Dendritic cell treated with granulocyte-macrophage colony-stimulating factor and Interleukin-4, amounts not matched to agents 40 ng/mL and 50 ng/mL, for 4 days (primary cell): Measurements from ENCODE around the gene CD33.

Source experiments
- H3K27ac Mint-ChIP-seq: one replicate; pipeline ENCODE4 v1.8.0; 2022; ENCODE audit warnings: mild to moderate bottlenecking, mixed read lengths
- H3K27me3 Mint-ChIP-seq: one replicate; pipeline ENCODE4 v1.8.0; 2022; ENCODE audit warnings: mild to moderate bottlenecking, mixed read lengths
- H3K36me3 Mint-ChIP-seq: one replicate; pipeline ENCODE4 v1.8.0; 2022; ENCODE audit warnings: low read depth, mixed read lengths
- H3K4me1 Mint-ChIP-seq: one replicate; pipeline ENCODE4 v1.8.0; 2022; ENCODE audit warnings: low read depth, mixed read lengths
- H3K4me3 Mint-ChIP-seq: one replicate; pipeline ENCODE4 v1.8.0; 2022; ENCODE audit warnings: mild to moderate bottlenecking, moderate library complexity, mixed read lengths
- H3K9me3 Mint-ChIP-seq: one replicate; pipeline ENCODE4 v1.8.0; 2022; ENCODE audit warnings: mixed read lengths
- intact Hi-C: fragments of 100-400 bp; cut with micrococcal nuclease; formaldehyde crosslinking; loops from one replicate; pipeline ENCODE4 v1.15.0; 2022

The CD33 gene

DNA sequence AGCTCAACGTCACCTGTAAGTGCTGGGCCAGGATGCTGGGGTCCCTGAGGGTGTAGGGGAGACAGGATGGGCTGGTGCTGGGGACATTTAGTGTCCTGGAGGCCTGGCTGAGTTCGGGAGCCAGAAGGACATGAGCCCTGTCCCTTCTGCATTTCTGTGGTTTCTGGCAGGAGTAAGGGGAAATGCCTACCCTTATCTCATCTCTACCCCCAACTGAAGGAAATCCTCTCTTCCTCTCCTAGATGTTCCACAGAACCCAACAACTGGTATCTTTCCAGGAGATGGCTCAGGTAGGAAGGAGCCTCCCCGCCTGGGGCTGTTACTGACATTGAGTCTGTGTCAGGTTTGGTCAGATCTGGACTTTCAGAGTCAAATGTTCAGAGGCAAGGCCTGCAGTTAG is 1.2 kb downstream of the CD33 start:
- Mint-ChIP-seq H3K4me3 (peak overlapping the region; percentile 82), H3K4me1 (peaks cover 74% of the 10 kb centered on the region), H3K9me3 (no peaks in the 10 kb centered on the region), H3K27me3 (no peaks in the 10 kb centered on the region), H3K27ac (peak overlapping the region; percentile 86), H3K36me3 (peaks cover 31% of the 10 kb centered on the region)
- intact Hi-C loops: loop anchor here (2.0 kb wide), 1 partner anchor 17 kb away; no protein-coding TSS in a partner anchor

DNA sequence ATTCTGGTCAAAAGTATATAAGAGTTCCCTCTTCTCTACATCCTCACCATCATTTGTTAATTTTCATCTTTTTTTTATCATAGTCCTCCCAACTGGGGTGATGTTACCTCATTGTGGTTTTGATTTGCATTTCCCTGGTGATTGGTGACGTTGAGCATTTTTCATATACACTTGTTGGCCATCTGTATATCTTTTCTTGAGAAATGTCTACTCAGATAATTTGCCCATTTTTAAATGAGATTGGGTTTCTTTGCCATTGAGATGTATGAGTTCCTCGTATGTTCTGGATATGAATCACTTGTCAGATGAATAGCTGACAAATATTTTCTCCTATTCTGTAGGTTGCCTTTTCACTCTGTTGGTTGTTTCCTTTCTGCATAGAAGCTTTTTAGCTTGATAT is 2.4 kb downstream of the CD33 start:
- Mint-ChIP-seq H3K27me3 (no peaks in the 10 kb centered on the region), H3K9me3 (no peaks in the 10 kb centered on the region), H3K4me1 (peaks cover 81% of the 10 kb centered on the region), H3K27ac (peak overlapping the region; percentile 86), H3K4me3 (peak overlapping the region; percentile 39), H3K36me3 (peaks cover 31% of the 10 kb centered on the region)
- intact Hi-C loops: loop anchor here (2.0 kb wide), 1 partner anchor 15 kb away; no protein-coding TSS in a partner anchor

DNA sequence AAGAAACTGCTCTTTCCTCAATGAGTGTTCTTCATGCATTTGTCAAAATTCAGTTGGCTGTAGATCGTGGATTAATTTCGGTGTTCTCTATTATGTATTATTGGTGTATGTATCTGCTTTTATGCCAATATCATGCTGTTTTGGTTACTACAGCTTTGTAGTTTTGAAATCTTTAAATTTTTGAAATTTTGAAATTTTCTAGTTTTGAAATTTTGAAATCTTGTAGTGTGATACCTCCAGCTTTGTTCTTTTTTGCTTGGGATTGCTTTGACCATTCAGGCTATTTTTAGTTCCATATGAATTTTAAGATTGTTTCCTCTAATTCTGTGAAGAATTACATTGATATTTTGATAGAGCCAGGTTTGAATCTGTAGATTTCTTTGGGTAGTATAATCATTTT is 3.1 kb downstream of the CD33 start:
- H3K27ac Mint-ChIP-seq: peak overlapping the region; percentile 86
- peaks cover 81% of the 10 kb centered on the region for H3K4me1 Mint-ChIP-seq
- no peaks in the 10 kb centered on the region for H3K27me3 Mint-ChIP-seq
- no peaks in the 10 kb centered on the region for H3K9me3 Mint-ChIP-seq
- peaks cover 31% of the 10 kb centered on the region for H3K36me3 Mint-ChIP-seq
- intact Hi-C loops: loop anchor here (2.0 kb wide), 1 partner anchor 15 kb away; no protein-coding TSS in a partner anchor
- peak overlapping the region; percentile 17 for H3K4me3 Mint-ChIP-seq

DNA sequence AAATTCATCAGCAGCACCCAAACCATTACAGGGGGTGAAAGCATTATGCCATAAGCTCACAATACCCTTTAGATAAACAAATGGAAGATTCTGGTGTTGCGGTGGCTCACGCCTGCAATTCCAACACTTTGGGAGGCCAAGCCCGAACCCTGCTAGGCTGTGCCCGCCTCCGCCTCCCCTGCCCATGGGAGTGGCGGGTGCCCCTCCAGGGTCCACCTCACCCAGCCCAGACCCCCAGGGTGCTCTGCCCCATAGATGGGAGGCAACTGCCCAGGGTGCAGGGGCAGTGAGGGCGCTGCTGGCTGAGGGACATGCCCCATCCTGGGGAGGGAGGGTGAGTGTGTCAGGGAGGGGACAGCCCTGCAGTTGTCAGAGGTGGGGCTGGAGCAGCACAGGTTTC is 16.0 kb downstream of the CD33 start:
- H3K4me3 Mint-ChIP-seq: no peak overlapping the region
- H3K27me3 Mint-ChIP-seq: no peaks in the 10 kb centered on the region
- H3K36me3 Mint-ChIP-seq: no peaks in the 10 kb centered on the region
- H3K4me1 Mint-ChIP-seq: peaks cover 59% of the 10 kb centered on the region
- intact Hi-C loops: no loop called here
- H3K9me3 Mint-ChIP-seq: no peaks in the 10 kb centered on the region
- H3K27ac Mint-ChIP-seq: no peak overlapping the region

DNA sequence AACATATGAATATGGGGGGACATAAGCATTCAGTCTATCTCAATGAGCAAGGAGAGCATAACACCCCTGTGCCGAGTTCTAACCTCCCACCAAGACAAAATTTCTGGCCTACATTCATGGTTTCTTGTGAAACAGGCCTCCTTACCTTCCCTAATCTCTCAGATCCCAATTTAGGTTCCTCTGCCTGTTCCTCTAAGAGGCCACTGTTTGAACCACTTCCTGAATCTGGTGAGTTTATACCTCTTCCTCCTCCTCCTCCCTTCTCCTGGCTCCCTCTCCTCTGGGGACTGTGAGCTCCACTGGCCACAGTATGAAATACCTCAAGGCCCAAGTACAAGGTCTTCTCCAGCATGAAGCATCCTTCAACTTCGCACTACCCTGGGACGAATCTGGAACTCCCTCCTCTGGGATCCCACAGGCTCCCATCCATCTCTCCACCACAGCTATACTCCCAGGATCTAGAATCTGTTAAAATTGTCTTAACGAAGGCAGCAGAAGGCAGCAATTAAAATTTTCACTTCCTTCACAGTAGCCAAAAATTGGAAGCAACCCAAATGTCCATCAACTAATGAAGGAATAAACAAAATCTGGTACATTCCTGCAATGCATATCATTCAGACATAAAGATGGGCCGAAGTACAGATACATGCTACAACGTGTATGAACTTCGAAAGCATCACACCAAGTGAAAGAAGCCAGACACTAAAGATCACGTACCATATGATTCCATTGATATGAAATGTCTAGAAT is 18.2 kb downstream of the CD33 start:
- no peaks in the 10 kb centered on the region for H3K9me3 Mint-ChIP-seq
- intact Hi-C loops: loop anchor here (2.0 kb wide), 1 partner anchor 16 kb away; no protein-coding TSS in a partner anchor
- H3K4me3 Mint-ChIP-seq: no peak overlapping the region
- no peaks in the 10 kb centered on the region for H3K36me3 Mint-ChIP-seq
- peaks cover 77% of the 10 kb centered on the region for H3K4me1 Mint-ChIP-seq
- peak overlapping the region; percentile 21 for H3K27ac Mint-ChIP-seq
- no peaks in the 10 kb centered on the region for H3K27me3 Mint-ChIP-seq

DNA sequence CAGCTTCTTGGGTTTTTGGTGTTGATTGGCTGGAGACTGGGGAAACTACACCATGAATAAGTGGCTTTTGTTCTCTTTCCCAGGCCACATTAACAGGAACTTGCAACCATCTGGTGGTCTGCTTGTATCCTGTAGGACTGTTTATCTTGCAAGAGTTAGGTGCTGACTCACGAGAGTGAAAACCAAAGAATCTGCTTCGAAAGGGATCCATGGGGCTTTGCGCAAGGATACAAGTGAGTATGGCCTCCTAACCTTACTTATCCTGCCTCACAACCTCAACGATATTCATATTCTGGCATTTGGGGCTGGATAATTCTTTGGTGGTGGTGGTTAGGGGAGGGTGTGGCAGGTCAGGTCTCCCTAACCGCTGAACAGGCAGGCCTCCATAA is 21.3 kb downstream of the CD33 start:
- H3K4me1 Mint-ChIP-seq: peaks cover 89% of the 10 kb centered on the region
- peak overlapping the region; percentile 67 for H3K27ac Mint-ChIP-seq
- no peaks in the 10 kb centered on the region for H3K27me3 Mint-ChIP-seq
- H3K9me3 Mint-ChIP-seq: peaks cover 9% of the 10 kb centered on the region
- intact Hi-C loops: no loop called here
- H3K4me3 Mint-ChIP-seq: peak overlapping the region; percentile 14
- H3K36me3 Mint-ChIP-seq: no peaks in the 10 kb centered on the region

DNA sequence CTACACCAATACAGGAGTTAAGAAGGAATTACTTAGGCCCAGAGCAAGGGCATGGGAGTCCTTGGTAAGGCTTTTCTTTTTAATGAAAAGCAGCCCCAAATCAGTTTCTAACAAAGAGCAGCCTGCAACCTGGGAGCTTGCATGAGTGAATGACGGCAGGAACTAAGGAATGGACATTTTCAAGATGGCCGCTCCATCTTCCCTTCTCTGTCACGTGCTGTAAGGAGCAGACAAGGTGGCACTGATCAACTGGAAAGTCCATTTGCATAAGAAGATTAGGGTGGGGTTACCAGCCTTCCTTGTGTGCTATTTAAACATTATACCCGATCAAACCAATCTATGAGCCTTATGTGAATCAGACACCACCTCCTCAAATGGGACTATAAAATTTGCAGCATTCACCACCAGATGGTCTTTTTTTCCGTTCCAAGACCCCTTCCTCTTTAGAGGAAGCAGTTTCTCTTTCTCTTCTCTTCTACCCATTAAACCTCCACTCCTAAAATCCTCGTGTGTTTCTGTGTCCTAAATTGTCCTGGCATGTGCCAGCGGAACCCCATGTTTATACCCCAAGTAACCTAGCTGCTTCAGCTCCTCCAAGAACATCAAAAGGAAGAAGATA is 23.2 kb downstream of the CD33 start:
- no peak overlapping the region for H3K4me3 Mint-ChIP-seq
- peaks cover 9% of the 10 kb centered on the region for H3K9me3 Mint-ChIP-seq
- H3K27ac Mint-ChIP-seq: no peak overlapping the region
- H3K4me1 Mint-ChIP-seq: peaks cover 82% of the 10 kb centered on the region
- no peaks in the 10 kb centered on the region for H3K27me3 Mint-ChIP-seq
- H3K36me3 Mint-ChIP-seq: no peaks in the 10 kb centered on the region
- intact Hi-C loops: no loop called here

DNA sequence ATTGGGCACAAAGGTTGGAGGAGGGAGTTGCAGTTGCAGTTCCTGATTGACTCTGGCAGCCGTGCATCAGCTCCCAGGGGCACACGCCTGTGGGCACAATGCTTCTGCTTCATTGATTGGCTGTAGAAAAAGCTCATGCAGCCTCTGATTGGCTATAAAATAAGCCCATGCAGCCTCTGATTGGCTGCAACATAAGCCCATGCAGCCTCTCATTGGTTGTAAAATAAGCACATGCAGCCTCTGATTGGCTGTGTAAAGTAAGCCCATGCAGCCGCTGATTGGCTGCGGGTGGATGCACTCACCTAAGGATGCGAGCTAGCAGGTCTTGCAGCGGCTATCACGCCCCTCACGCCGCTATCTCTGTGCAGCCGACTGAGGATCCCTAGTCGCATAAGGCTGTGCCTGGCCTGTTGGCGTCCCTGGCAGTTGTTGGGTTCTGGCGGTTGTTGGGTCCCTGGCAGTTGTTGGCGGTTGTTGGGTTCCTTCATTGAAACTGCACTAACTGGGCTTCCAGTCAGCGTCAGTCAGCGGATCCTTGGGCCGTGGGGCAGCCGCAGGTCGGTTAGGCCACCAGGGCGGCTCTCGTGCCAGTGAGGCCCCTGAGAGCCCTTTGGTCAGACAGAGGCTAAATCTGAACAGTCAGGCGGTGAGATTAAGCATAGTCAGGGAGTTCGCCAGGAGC is 26.0 kb downstream of the CD33 start, which contains the start of gene SIGLECL1:
TSS of gene SIGLECL1 (plus strand) at position 295 of the 682 bp plus-strand sequence. CDS start 12,993 bp downstream, outside the sequence.
- Mint-ChIP-seq H3K27ac (peak within 1 kb of the TSS; percentile 89), H3K36me3 (no peaks in the 10 kb centered on the region), H3K4me1 (peaks cover 62% of the 10 kb centered on the region), H3K27me3 (no peaks in the 10 kb centered on the region), H3K9me3 (peaks cover 9% of the 10 kb centered on the region), H3K4me3 (no peak within 1 kb of the TSS)
- intact Hi-C loops: loop anchor here (10.0 kb wide), 1 partner anchor 46 kb away; no protein-coding TSS in a partner anchor

DNA sequence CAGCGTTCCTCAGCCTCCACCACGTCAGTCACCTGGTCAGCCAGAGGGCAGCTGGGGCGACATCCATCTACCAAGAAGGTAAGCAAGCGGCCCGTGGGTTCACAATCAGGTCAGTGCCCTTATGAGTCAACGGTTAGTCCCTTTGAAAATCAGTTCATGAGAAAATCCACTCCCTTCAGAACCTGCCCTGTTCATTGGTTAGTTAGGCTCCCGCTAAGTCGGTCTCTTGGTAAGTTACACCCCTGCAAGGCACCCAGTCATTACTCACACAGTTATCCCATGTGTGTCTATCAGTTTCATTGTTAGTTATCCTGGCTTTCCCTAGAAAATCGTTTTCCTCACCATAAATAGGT is 26.6 kb downstream of the CD33 start:
- peaks cover 57% of the 10 kb centered on the region for H3K4me1 Mint-ChIP-seq
- H3K36me3 Mint-ChIP-seq: no peaks in the 10 kb centered on the region
- no peak overlapping the region for H3K27ac Mint-ChIP-seq
- no peaks in the 10 kb centered on the region for H3K27me3 Mint-ChIP-seq
- H3K9me3 Mint-ChIP-seq: peaks cover 9% of the 10 kb centered on the region
- no peak overlapping the region for H3K4me3 Mint-ChIP-seq
- intact Hi-C loops: loop anchor here (10.0 kb wide), 1 partner anchor 47 kb away; no protein-coding TSS in a partner anchor

DNA sequence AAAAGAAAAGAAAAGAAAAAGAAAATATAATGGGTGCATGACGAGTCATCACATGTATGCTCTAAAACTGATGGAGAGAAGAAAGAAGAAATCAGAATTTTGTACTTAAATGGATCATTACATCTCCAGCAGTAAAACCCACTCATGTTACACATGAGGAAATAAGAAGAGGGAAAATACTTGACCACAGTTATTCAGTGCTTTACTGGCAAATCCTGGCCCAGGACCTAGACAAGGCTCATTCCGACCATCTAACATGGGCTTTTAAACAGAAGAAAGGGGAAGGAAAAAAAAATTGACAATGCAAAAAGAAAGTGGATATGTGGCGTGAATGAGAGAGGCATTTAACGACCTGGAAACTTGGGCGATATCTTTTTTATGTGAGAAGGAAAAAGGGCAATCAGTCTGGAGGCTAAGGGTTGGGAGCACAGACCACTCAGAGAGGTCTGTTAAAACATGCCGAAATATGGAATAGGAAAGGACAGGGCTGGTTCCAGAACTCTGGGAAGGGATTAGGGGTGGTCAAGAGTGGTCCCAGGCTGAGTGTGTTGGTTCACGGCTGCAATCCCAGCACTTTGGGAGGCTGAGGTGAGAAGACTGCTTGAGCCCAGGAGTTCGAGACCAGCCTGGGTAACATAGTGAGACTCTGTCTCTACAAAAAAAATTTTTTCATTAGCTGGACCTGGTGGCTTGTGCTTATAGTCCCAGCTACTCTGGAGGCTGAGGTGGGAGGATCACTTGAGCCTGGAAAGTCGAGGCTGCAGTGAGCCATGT is 27.6 kb downstream of the CD33 start:
- intact Hi-C loops: loop anchor here (10.0 kb wide), 1 partner anchor 48 kb away; no protein-coding TSS in a partner anchor
- H3K27ac Mint-ChIP-seq: peak overlapping the region; percentile 89
- no peaks in the 10 kb centered on the region for H3K27me3 Mint-ChIP-seq
- no peaks in the 10 kb centered on the region for H3K36me3 Mint-ChIP-seq
- H3K4me3 Mint-ChIP-seq: peak overlapping the region; percentile 17
- H3K4me1 Mint-ChIP-seq: peaks cover 50% of the 10 kb centered on the region
- peaks cover 9% of the 10 kb centered on the region for H3K9me3 Mint-ChIP-seq

DNA sequence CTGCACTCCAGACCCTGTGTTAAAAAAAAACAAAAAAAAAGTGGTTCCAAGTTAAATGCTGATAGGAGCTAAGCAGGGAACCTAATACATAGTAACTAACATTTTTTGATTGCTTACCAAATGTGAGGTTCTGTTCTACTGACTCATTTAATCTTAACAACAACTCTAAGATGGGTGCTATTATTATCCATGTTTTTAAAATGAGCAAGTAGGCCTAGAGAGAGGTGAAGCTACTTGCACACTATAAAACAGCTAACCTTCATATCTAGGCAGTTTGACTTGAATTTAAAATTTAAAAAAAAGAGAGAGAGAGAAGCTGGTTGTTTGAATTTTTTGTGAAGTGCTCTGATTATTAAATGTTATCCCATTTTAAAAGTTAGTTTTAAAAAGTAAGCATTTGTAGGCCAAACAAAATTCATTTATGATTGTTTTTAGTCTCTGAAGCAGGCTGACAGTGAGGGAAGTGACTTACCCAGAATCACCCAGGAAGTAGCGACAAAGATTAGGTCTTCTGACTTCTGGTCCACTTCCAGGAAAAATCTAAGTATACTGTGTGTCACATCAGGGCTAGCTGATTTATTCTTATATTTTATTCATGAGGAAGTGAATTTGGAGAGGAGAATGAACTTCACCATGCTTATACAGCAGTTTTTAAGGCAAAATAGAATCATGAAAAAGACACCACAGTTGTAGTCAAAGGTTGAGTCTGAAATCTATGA is 28.4 kb downstream of the CD33 start:
- H3K9me3 Mint-ChIP-seq: peaks cover 9% of the 10 kb centered on the region
- peaks cover 54% of the 10 kb centered on the region for H3K4me1 Mint-ChIP-seq
- peak overlapping the region; percentile 89 for H3K27ac Mint-ChIP-seq
- intact Hi-C loops: loop anchor here (10.0 kb wide), 1 partner anchor 48 kb away; no protein-coding TSS in a partner anchor
- no peaks in the 10 kb centered on the region for H3K27me3 Mint-ChIP-seq
- H3K4me3 Mint-ChIP-seq: no peak overlapping the region
- H3K36me3 Mint-ChIP-seq: no peaks in the 10 kb centered on the region

DNA sequence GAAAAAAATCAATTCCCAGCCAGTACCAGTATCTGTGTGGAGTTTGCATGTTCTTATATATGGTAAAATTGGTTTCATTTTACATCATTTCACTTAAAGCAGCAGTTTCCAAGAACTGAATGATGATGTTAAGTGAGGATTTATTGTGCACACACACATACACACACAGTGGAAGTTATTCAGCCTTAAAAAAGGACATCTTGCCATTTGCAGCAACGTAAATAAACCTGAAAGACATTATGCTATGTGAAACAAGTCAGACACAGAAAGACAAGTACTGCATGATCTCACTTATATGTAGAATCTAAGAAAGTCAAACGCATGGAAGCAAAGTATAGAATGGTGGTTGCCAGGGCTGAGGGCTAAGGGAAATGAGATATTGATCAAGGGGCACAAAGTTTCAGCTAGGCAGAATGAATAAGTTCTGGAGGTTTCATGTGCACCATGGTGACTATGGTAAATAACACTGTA is 31.3 kb downstream of the CD33 start:
- Mint-ChIP-seq H3K36me3 (no peaks in the 10 kb centered on the region), H3K27ac (no peak overlapping the region), H3K9me3 (peaks cover under 1% of the 10 kb centered on the region), H3K4me1 (peaks cover 40% of the 10 kb centered on the region), H3K4me3 (no peak overlapping the region), H3K27me3 (no peaks in the 10 kb centered on the region)
- intact Hi-C loops: loop anchor here (10.0 kb wide), 1 partner anchor 51 kb away; no protein-coding TSS in a partner anchor

DNA sequence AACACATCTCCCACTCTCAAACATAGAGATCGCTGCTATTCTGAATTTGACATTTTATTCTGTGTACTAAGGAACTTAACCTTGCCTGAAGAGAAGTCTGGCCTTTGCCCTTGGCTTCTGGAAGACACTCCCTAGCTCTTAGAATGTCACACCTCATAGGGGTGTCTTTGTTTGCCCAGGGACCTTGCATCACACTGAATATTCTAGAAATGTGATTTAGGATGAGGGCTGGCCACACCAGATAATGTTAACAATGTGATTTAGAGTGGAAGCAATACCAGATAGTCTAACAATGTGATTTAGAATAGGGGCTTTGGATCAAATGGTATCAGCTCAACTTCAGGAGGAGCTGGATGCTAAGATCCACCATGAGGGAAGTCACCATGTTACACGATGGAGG is 32.6 kb downstream of the CD33 start:
- H3K4me3 Mint-ChIP-seq: no peak overlapping the region
- H3K27ac Mint-ChIP-seq: peak overlapping the region; percentile 30
- H3K36me3 Mint-ChIP-seq: no peaks in the 10 kb centered on the region
- peaks cover 1% of the 10 kb centered on the region for H3K27me3 Mint-ChIP-seq
- no peaks in the 10 kb centered on the region for H3K9me3 Mint-ChIP-seq
- peaks cover 34% of the 10 kb centered on the region for H3K4me1 Mint-ChIP-seq
- intact Hi-C loops: loop anchor here (10.0 kb wide), 1 partner anchor 53 kb away; no protein-coding TSS in a partner anchor
